NCI-H774 (cell line): ENCODE results near the gene TBC1D32.
"Not testable (repeated sequence)": the region's sequence is repeated elsewhere in the genome, so short reads cannot be mapped to it uniquely, and the experiment has no call there.

Experiments
- DNase-seq: peaks from one replicate; lab custom pipeline; 2025; lab: John Stamatoyannopoulos, UW

The TBC1D32 gene

GRCh38 chr6:121223930-121224329 lies 110.3 kb downstream of the TBC1D32 start:
- no peak for DNase-seq

- no peak for DNase-seq
Observed at GRCh38 chr6:121223212-121223611, 111.1 kb downstream of the TBC1D32 start.

GRCh38 chr6:121222656-121223055 lies 111.6 kb downstream of the TBC1D32 start:
- DNase-seq = no peak

GRCh38 chr6:121216928-121217327 lies 117.4 kb downstream of the TBC1D32 start:
- no peak for DNase-seq

GRCh38 chr6:121213341-121213740 lies 120.9 kb downstream of the TBC1D32 start:
- not testable (repeated sequence) for DNase-seq

GRCh38 chr6:121210943-121211342 lies 123.3 kb downstream of the TBC1D32 start:
- DNase-seq = no peak

GRCh38 chr6:121205569-121205968 lies 128.7 kb downstream of the TBC1D32 start:
- no peak for DNase-seq

GRCh38 chr6:121201105-121201504 lies 133.2 kb downstream of the TBC1D32 start:
- DNase-seq = no peak

- not testable (repeated sequence) for DNase-seq
Observed at GRCh38 chr6:121196042-121196441, 138.2 kb downstream of the TBC1D32 start.

GRCh38 chr6:121190122-121190521 lies 144.2 kb downstream of the TBC1D32 start:
- no peak for DNase-seq

GRCh38 chr6:121188356-121188755 lies 145.9 kb downstream of the TBC1D32 start:
- DNase-seq = no peak

- no peak for DNase-seq
Observed at GRCh38 chr6:121187833-121188200, 146.5 kb downstream of the TBC1D32 start.

- DNase-seq = no peak
Observed at GRCh38 chr6:121187200-121187832, 147.0 kb downstream of the TBC1D32 start.

- no peak for DNase-seq
Observed at GRCh38 chr6:121183742-121184141, 150.5 kb downstream of the TBC1D32 start.

- DNase-seq = no peak
Observed at GRCh38 chr6:121175827-121176226, 158.5 kb downstream of the TBC1D32 start.

- not testable (repeated sequence) for DNase-seq
Observed at GRCh38 chr6:121172451-121172850, 161.8 kb downstream of the TBC1D32 start.

- DNase-seq = no peak
Observed at GRCh38 chr6:121171879-121172278, 162.4 kb downstream of the TBC1D32 start.

- DNase-seq = no peak
Observed at GRCh38 chr6:121161886-121162285, 172.4 kb downstream of the TBC1D32 start.

GRCh38 chr6:121160276-121160675 lies 174.0 kb downstream of the TBC1D32 start:
- no peak for DNase-seq

GRCh38 chr6:121158891-121159290 lies 175.4 kb downstream of the TBC1D32 start:
- no peak for DNase-seq

- DNase-seq = no peak
Observed at GRCh38 chr6:121158438-121158837, 175.8 kb downstream of the TBC1D32 start.

- DNase-seq = no peak
Observed at GRCh38 chr6:121157906-121158305, 176.4 kb downstream of the TBC1D32 start.

GRCh38 chr6:121143476-121143875 lies 190.8 kb downstream of the TBC1D32 start:
- DNase-seq = no peak

GRCh38 chr6:121142093-121142492 lies 192.2 kb downstream of the TBC1D32 start:
- DNase-seq = no peak
